ENCODE data around the gene PTGIR.

DNA sequence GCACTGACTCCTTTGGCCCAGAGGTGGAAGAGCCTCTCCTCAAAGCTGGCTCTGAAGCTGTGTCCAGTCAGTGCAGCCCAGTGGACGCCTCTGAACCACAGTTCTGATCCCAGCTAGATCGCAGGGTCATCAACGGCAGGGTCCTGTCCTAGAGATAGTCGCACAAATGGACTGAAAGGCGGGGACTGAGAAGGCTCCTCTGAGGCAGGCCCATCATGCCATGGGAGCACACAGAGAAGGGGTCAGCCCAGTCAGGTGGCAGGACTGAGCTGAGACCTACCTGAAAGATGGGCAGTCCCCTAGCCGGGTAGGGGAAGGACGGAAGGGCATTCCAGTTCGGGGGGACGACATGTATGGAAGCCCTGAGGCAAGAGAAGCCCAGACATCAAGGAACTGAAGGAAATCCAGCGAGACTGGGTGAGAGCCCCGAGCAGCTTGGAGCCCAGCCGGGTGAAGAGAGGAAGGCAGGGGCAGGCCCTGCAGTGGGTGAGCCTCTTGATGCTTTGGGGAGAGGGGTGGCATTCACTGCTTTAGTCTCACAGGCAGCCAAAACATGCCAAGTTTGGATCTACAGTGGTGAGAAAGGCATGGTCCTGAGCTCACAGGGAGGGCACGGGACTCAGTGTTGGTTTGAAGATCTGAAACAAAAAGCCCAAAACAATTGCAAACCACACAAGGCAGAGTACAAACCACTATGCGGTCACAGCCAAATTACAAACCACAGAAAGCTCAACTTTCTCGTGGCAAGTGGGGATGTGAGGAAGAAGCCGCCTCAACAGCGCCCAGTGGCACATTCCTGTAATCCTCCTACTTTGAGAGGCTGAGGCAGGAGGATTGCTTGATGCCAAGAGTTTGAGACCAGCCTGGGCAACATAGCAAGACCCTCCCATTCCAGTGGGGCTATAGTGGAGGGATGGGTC is 13.8 kb downstream of the PTGIR start:
- no peak for TF ChIP-seq FOXK1 (CRISPR knock-in tag; IDR thresholded peaks at IDR 0.05)
- TF ChIP-seq JAZF1 (CRISPR knock-in tag; IDR thresholded peaks at IDR 0.05) = no peak
- TF ChIP-seq ZNF138 (CRISPR knock-in tag; conservative IDR thresholded peaks at IDR 0.05) = no peak
- TF ChIP-seq, protein P1, sequence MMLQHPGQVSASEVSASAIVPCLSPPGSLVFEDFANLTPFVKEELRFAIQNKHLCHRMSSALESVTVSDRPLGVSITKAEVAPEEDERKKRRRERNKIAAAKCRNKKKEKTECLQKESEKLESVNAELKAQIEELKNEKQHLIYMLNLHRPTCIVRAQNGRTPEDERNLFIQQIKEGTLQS (CRISPR knock-in tag; conservative IDR thresholded peaks at IDR 0.05) = no peak
- TF ChIP-seq, protein P2, sequence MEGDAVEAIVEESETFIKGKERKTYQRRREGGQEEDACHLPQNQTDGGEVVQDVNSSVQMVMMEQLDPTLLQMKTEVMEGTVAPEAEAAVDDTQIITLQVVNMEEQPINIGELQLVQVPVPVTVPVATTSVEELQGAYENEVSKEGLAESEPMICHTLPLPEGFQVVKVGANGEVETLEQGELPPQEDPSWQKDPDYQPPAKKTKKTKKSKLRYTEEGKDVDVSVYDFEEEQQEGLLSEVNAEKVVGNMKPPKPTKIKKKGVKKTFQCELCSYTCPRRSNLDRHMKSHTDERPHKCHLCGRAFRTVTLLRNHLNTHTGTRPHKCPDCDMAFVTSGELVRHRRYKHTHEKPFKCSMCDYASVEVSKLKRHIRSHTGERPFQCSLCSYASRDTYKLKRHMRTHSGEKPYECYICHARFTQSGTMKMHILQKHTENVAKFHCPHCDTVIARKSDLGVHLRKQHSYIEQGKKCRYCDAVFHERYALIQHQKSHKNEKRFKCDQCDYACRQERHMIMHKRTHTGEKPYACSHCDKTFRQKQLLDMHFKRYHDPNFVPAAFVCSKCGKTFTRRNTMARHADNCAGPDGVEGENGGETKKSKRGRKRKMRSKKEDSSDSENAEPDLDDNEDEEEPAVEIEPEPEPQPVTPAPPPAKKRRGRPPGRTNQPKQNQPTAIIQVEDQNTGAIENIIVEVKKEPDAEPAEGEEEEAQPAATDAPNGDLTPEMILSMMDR (IDR thresholded peaks at IDR 0.05) = no peak
- TF ChIP-seq, protein P3, sequence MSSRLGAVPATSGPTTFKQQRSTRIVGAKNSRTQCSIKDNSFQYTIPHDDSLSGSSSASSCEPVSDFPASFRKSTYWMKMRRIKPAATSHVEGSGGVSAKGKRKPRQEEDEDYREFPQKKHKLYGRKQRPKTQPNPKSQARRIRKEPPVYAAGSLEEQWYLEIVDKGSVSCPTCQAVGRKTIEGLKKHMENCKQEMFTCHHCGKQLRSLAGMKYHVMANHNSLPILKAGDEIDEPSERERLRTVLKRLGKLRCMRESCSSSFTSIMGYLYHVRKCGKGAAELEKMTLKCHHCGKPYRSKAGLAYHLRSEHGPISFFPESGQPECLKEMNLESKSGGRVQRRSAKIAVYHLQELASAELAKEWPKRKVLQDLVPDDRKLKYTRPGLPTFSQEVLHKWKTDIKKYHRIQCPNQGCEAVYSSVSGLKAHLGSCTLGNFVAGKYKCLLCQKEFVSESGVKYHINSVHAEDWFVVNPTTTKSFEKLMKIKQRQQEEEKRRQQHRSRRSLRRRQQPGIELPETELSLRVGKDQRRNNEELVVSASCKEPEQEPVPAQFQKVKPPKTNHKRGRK (CRISPR knock-in tag; IDR thresholded peaks at IDR 0.05; ENCODE audit: borderline replicate concordance) = no peak
- TF ChIP-seq, protein P4, sequence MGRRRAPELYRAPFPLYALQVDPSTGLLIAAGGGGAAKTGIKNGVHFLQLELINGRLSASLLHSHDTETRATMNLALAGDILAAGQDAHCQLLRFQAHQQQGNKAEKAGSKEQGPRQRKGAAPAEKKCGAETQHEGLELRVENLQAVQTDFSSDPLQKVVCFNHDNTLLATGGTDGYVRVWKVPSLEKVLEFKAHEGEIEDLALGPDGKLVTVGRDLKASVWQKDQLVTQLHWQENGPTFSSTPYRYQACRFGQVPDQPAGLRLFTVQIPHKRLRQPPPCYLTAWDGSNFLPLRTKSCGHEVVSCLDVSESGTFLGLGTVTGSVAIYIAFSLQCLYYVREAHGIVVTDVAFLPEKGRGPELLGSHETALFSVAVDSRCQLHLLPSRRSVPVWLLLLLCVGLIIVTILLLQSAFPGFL (CRISPR knock-in tag; IDR thresholded peaks at IDR 0.05; ENCODE audit: borderline replicate concordance) = no peak
- TF ChIP-seq JUN (CRISPR knock-in tag; IDR thresholded peaks at IDR 0.05) = no peak
